Loucy (cell line): ENCODE data around the gene TTC12.

ENCODE experiments used
- H2AFZ ChIP-seq: fragments of 200-600 bp; sonication (generic); 2 replicates; pipeline ENCODE4 v1.6.0; 2016; ENCODE audit warnings: antibody characterized with exemption, mild to moderate bottlenecking, low read length, moderate library complexity
- H3F3A ChIP-seq: fragments of 200-600 bp; 2 replicates; pipeline ENCODE4 v1.6.0; 2016; ENCODE audit warnings: antibody characterized with exemption, low read depth, mild to moderate bottlenecking
- H3K27me3 ChIP-seq: fragments of 200-600 bp; sonication (generic); 2 replicates; pipeline ENCODE4 v1.6.1; 2014; ENCODE audit warnings: low read length, mild to moderate bottlenecking; ENCODE audit not compliant: insufficient read depth, poor library complexity, severe bottlenecking
- H3K36me3 ChIP-seq: fragments of 200-600 bp; sonication (generic); 2 replicates; pipeline ENCODE4 v1.6.1; 2016; ENCODE audit warnings: low read length; ENCODE audit not compliant: insufficient read depth
- H3K4me1 ChIP-seq: fragments of 200-600 bp; sonication (generic); 2 replicates; pipeline ENCODE4 v1.5.1; 2014; ENCODE audit warnings: low read length, mild to moderate bottlenecking; ENCODE audit not compliant: insufficient read depth, poor library complexity, severe bottlenecking
- H3K4me2 ChIP-seq: fragments of 200-600 bp; sonication (generic); 2 replicates; pipeline ENCODE4 v1.6.0; 2014; ENCODE audit warnings: antibody characterized with exemption, low read length, low read depth, mild to moderate bottlenecking; ENCODE audit not compliant: poor library complexity, severe bottlenecking
- H3K4me3 ChIP-seq: fragments of 200-600 bp; sonication (generic); 2 replicates; pipeline ENCODE4 v1.5.1; 2014; ENCODE audit warnings: low read length, mild to moderate bottlenecking, mixed read lengths; ENCODE audit not compliant: poor library complexity, severe bottlenecking
- H3K79me2 ChIP-seq: fragments of 200-600 bp; sonication (generic); 2 replicates; pipeline ENCODE4 v1.6.1; 2014; ENCODE audit warnings: low read length; ENCODE audit not compliant: insufficient read depth
- H3K9ac ChIP-seq: fragments of 200-600 bp; sonication (generic); 2 replicates; pipeline ENCODE4 v1.6.0; 2014; ENCODE audit warnings: mild to moderate bottlenecking, low read depth, low read length, moderate library complexity; ENCODE audit not compliant: poor library complexity, severe bottlenecking
- H3K9me2 ChIP-seq: fragments of 200-600 bp; sonication (generic); replicated peaks from 2 replicates; pipeline ENCODE4 v1.6.1; 2016; ENCODE audit warnings: low read depth, low read length, mixed read lengths
- H3K9me3 ChIP-seq: fragments of 200-600 bp; sonication (generic); 2 replicates; pipeline ENCODE4 v1.6.1; 2014; ENCODE audit warnings: mild to moderate bottlenecking, antibody characterized with exemption, low read length, low read depth; ENCODE audit not compliant: insufficient read depth
- H4K20me1 ChIP-seq: fragments of 200-600 bp; sonication (generic); 2 replicates; pipeline ENCODE4 v1.6.0; 2014; ENCODE audit warnings: antibody characterized with exemption, low read length, mild to moderate bottlenecking; ENCODE audit not compliant: insufficient read depth, poor library complexity, severe bottlenecking
- CTCF ChIP-seq: fragments of 200-600 bp; sonication (generic); conservative IDR thresholded peaks from 2 replicates; pipeline ENCODE4 v1.5.1; 2014; ENCODE audit warnings: mild to moderate bottlenecking, antibody characterized with exemption, low read length
- EZH2phosphoT487 ChIP-seq: fragments of 200-600 bp; IDR thresholded peaks from 2 replicates; pipeline ENCODE4 v1.6.1; 2018; ENCODE audit warnings: antibody characterized with exemption, mild to moderate bottlenecking, moderate library complexity, borderline replicate concordance

TTC12 gene

GRCh38 chr11:113350336-113351067 is 36.1 kb downstream of the TTC12 start:
- Histone ChIP-seq H3K4me3 (no peak overlapping the region), H3K4me1 (no peaks in the 10 kb centered on the region), H4K20me1 (no peaks in the 10 kb centered on the region), H3K4me2 (no peak overlapping the region), H3K79me2 (no peaks in the 10 kb centered on the region), H3K36me3 (no peaks in the 10 kb centered on the region), H3K27me3 (no peaks in the 10 kb centered on the region), H3K9me3 (no peaks in the 10 kb centered on the region), H3F3A (no peaks in the 10 kb centered on the region), H3K9me2 (no peaks in the 10 kb centered on the region), H2AFZ (no peak overlapping the region), H3K9ac (no peak overlapping the region)
- TF ChIP-seq CTCF (no peak), EZH2phosphoT487 (no peak)

- Histone ChIP-seq H2AFZ (no peak overlapping the region), H3K36me3 (no peaks in the 10 kb centered on the region), H4K20me1 (no peaks in the 10 kb centered on the region), H3K4me1 (no peaks in the 10 kb centered on the region), H3K9ac (no peak overlapping the region), H3K4me3 (no peak overlapping the region), H3K27me3 (no peaks in the 10 kb centered on the region), H3K79me2 (no peaks in the 10 kb centered on the region), H3K9me3 (no peaks in the 10 kb centered on the region), H3K9me2 (no peaks in the 10 kb centered on the region), H3K4me2 (no peak overlapping the region), H3F3A (no peaks in the 10 kb centered on the region)
- TF ChIP-seq EZH2phosphoT487 = no peak
- TF ChIP-seq CTCF = no peak
These were observed 36.7 kb downstream of the TTC12 start for GRCh38 chr11:113351068-113351450.

GRCh38 chr11:113351480-113351879 is 37.1 kb downstream of the TTC12 start:
- Histone ChIP-seq H3K9ac (no peak overlapping the region), H3K4me2 (no peak overlapping the region), H3K9me2 (no peaks in the 10 kb centered on the region), H3K79me2 (no peaks in the 10 kb centered on the region), H3K4me3 (no peak overlapping the region), H3K27me3 (no peaks in the 10 kb centered on the region), H3K9me3 (no peaks in the 10 kb centered on the region), H2AFZ (no peak overlapping the region), H3K4me1 (no peaks in the 10 kb centered on the region), H3F3A (no peaks in the 10 kb centered on the region), H3K36me3 (no peaks in the 10 kb centered on the region), H4K20me1 (no peaks in the 10 kb centered on the region)
- TF ChIP-seq CTCF (no peak), EZH2phosphoT487 (no peak)
